ENCODE results near the gene ISY1. TPM values are rescaled to one million over a fixed set of nuclear protein-coding genes. Genes with fewer than 3 reads are reported as not detected.
"Not testable (repeated sequence)": the region's sequence is repeated elsewhere in the genome, so short reads cannot be mapped to it uniquely, and the experiment has no call there.

The ISY1 gene
- total RNA-seq, 1 donor from 2014 or later, result 29.9 TPM

DNA sequence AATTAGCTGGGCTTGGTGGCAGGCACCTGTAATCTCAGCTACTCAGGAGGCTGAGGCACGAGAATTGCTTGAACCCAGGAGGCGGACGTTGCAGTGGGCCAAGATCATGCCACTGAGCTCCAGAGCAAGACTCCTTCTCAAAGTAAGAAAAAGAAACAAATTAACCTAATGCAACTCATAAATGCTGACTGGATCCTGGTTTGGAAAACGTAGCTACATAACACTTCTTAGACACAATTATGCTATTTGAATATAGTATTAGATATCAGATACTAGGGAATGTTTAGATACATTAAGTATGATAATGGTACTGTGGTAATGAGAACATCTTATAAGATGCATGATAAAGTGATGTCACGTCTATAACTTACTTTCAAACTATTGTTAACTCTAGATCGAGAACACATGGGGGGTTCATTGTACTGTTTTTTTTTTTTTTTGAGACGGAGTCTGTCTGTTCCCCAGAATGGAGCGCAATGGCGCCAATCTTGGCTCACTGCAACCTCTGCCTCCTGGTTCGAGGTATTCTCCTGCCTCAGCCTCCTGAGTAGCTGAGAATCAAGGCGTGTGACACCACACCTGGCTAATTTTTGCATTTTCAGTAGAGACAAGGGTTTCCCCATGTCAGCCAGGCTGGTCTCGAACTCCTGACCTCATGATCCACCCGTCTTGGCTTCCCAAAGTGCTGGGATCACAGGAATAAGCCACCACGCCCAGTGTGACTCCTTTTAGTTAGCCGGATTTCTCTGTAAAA lies 5.9 kb upstream of the ISY1 start:
- DNase-seq (ENCODE audit: low read depth), result no peak

DNA sequence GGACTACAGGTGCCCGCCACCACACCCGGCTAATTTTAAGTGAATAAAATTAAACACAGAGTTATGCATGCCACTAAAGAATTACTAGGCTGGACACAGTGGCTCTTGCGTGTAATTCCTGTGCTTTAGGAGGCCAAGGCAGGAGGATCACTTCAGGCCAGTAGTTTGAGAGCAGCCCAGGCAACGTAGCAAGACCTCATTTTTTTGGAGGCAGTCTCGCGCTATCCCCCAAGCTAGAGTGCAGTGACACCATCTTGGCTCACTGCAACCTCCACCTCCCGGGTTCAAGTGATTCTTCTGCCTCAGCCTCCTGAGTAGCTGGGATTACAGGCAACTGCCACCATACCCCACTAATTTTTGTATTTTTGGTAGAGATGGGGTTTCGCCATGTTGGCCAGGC lies 4.7 kb upstream of the ISY1 start:
- DNase-seq (ENCODE audit: low read depth), result not testable (repeated sequence)

DNA sequence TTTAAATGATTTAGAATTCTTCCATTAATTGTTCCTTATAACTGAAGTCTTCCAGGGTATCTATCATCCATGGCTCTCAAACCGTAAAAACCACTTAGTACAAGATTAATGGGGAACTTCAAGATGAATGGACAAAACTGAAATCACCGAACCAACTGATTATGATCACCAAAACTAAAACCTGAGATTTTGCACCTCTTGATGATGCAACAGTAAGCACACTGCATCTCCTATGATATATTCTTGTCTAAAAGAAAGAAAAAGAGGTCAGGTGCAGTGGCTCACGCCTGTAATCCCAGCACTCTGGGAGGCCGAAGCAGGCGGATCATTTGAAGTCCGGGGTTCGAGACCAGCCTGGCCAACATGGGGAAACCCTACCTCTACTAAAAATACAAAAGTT lies 3.6 kb upstream of the ISY1 start:
- no peak for DNase-seq (ENCODE audit: low read depth)

DNA sequence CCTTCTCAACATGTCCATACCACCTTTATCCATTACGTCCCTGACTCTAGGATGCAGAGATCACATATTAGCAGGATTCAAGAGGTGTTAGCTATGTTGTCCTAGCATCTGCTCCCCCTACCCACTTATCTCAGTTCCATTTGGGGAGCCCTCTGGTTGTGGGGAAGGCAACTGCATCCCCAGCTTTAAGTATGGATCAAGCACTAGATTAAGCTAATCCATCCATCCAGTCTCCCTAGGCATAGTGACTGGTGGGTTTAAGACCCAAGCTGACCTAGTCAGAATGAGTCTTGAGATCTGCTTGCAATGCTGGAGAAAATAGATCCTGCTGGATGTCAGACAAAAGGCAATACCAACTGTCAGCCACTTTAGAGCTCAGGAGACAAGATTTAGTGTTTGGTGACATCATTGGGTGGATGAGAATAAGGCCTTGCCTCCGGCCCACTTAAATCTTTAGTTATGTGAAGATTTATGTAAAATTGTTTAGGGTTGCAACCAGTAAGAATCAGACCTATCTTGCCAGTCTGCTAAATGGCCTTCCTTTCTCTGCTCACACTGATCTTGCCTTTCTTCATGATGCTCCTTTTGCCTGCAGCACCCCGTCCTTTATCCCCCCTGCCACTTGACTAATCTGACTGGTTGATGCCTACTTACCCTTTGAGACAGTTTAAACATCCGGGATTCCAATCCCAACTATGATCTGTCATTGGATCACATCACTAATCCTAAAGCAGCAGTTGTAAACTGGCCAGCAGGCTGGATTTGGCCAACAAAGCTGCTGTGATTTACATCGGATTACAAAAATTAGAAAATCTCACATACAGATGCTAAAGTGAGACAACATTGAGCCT lies 2.1 kb upstream of the ISY1 start:
- no peak for DNase-seq (ENCODE audit: low read depth)

DNA sequence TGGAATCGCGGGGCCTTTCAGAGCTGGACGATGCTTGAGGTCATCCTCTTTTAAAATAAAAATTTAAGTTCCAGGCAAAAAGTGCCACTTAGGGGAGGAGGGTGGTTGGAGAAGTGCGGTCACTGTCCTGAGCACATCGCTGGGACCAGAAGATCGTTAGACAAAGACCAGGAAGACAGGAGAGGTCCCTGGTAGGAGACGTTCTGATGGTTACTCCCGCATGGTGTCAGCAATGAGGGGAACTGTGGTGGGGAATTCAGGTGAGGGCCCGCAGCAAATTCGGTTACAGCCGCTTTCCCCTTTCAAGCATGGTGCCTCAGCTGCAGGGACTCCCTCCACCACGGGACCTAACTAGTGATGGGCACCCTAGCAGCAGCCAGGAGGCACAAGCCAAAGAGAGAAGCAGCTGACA lies 1.0 kb upstream of the ISY1 start:
- DNase-seq (ENCODE audit: low read depth), result peak; percentile 47

DNA sequence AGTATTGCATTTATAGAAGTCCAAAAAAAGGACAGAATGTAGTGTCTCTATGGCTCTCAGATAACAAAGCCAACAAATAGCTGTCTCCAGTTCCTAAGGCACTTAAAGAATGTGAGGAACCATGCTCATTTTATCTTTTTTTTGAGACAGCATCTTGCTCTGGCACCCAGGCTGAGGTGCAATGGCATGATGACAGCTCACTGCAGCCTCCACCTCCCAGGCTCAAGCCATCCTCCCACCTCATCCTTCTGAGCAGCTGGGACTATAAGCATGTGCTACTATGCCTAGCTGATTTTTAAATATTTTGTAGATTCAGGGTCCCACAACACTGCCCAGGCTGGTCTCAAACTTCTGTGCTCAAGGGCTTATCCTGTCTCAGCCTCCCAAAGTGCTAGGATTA lies 16.1 kb downstream of the ISY1 start:
- DNase-seq (ENCODE audit: low read depth), result no peak

DNA sequence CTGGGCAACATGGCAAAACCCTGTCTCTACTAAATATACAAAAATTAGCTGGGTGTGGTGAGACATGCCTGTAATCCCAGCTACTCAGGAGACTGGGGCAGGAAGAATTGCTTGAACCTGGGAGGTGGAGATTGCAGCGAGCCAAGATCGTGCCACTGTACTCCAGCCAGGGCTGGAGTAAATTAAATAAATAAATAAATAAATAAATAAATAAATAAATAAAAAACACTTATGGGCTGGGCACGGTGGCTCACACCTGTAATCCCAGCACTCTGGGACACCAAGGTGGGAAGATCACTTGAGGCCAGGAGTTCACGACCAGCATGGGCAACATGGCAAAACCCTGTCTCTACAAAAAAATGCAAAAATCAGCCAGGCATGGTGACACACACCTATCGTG lies 19.9 kb downstream of the ISY1 start:
- DNase-seq (ENCODE audit: low read depth), result not testable (repeated sequence)

DNA sequence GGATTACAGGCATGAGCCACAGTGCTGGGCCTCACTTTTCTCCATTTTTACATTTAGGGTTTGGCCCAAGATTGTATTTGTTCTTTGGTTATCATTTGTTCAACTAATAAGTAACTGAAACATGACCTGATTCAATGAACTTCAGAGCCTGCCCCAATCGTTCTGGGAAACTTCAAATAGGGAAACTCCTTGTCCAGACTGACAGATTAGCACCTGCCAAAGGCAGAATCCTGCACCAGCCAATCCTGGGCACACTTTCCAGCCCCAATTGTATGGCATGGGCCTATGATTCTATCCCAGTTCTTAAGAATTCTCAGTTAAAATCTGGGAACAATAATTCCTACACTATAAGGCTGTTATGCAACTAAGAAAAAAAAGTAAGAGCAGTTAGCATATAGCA lies 21.0 kb downstream of the ISY1 start:
- no peak for DNase-seq (ENCODE audit: low read depth)

DNA sequence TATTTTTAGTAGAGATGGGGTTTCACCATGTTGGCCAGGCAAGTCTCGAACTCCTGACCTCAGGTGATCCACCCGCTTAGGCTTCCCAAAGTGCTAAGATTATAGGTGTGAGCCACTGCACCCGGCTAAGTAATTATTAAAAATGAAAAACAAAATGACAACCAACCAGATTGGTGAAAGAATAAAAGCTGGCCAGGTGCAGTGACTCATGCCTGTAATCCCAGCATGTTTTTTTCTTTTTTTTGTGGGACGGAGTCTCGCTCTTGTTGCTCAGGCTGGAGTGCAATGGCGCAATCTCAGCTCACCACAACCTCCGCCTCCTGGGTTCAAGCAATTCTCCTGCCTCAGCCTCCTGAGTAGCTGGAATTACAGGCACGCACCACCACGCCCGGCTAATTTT lies 24.6 kb downstream of the ISY1 start:
- DNase-seq (ENCODE audit: low read depth), result not testable (repeated sequence)

DNA sequence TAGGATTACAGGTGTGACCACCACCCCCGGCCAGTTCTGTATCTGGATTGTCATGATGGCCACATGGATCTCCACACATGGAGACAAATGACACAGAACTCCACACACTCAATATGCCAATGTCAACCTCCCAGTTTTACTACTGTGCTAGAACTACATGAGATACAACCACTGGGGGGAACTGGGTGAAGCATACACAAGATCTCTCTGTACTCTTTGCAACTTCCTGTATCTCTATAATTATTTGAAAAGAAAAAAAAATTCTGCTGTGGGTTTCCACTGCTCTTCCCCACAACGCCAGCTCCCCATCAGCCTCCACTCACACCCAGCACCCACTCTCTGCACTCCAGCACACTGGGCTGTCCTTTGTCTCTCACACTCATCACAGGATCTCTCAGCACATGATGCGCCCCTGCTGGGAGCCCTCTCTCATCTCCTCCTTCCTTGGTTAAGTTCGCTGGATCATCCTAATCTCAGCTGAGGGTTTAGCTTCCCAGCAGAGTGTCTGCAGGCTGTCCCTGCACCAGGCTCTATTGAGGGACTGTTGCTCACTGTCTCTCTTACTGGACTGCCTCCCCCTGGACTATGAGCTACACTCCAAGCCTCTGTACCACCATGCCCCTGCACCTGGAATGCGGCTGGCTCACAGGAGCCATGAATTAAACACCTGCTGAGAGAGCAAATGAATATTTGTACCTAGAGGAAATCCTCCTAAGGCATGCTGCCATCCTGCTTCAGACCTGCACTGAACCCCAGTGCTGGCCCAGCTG lies 28.6 kb downstream of the ISY1 start:
- DNase-seq (ENCODE audit: low read depth), result no peak

DNA sequence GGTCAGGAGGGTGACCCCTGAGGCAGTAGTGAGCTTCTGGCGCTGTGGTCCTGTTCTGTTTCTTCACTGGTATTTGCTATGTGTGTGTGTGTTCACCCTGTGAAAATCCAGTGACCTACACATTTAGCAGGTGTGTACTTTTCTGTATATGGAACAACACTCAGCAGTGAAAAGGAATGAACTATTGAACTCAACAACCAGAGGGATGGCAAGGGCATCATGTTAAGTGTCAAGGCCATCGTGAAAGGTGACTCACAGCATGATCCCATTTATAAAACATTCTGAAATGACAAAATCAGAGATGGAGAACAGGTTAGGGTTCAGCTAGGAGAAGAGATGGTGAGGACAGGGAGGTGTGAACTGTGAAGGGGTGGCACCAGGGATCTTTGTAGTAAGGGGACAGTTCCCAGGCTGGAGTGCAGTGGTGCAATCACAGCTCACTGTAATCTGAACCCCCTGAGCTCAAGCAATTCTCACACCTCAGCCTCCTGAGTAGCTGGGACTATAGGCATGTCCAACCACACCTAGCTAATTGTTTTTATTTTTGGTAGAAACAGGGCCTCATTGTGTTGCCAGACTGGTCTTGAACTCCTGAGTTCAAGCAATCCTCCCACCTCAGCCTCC lies 29.3 kb downstream of the ISY1 start:
- no peak for DNase-seq (ENCODE audit: low read depth)

DNA sequence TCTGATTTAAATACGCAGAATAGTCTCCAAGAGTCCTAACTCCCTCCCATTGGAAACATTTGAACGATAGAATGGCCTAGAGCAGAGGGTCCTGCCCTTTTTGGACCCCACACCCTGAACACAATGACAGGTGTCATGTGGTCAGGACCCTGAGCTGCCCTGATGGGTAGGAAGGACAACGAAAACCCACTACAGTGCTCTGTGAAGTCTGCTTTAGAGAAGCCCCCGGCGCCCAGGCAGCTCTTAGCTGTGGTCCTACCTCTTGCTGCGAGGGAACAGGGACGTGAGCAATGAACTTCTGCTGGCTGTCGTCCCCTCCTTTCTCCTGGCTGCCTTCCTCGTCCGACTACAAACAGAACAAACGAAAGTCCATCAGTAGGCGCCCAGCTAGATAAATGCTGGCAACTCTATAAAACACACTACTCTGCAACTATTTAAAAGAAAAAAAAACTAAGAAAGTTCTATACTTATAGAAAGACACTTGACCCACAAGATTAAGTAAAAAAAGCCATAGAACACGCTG lies 30.5 kb downstream of the ISY1 start:
- DNase-seq (ENCODE audit: low read depth), result no peak

DNA sequence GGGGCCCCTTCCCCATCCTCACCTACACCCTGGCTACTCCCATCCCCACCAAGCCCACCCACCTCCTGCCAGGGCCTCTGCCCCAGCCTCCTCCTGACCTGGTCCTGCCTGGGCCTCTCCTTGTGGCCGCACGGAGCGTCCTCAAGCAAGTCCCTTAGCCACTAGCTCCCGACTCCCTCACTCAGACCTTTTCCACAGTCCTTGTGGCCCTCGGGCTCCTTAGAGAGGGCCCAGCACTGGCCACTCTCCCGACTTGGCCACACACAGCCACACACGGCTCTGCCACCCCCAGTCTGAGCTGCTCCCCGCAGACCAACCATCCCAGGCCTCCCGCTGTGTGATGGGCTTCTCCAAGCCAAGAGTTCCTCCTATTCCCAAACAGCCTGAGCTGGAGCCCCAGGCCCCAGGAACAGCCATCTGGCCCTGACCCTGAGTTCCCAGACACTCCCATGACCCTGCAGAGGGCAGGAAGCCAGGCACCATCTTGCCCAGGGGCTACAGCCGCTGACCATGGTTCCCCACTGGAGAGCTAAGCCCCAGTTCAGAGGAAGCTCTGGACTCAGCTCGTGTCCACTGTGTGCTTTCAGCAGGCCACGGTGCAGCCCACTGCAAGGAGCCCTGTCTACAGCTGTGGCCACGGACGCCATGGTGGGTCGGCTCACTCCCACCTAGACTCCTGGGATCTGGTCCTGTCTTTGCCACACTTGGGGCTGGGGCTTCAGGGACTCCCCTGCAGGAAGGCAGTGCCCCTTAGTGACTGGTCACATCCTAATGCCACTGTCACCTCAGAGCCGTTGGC lies 32.3 kb downstream of the ISY1 start:
- DNase-seq (ENCODE audit: low read depth), result no peak

DNA sequence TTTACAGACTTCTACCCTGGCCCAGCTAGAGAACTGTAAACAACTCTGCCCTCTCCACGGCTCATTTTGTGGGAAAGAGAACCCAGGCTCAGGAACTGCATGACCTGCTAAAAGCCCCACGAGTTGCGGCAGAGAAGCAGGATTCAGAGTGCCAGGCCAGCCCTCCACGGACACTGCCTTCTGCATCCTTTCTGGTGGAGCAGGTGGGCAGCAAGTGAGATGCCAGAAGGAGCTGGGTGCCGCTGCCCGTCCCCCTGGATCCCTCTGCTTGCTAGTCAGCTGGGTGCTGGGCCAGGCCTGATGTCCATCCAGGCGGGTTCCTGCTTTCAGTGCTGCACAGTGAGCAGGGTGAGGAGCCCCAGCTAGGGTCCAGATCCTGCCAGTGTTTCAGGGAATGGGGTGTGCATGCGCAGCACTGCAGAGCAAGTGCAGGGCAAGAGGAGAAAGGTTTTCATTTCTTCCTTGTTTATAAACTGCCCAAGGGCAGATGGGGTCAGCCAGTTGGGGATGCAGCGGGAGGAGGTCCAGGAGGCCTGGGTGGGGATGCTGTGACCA lies 34.1 kb downstream of the ISY1 start:
- DNase-seq (ENCODE audit: low read depth), result no peak

DNA sequence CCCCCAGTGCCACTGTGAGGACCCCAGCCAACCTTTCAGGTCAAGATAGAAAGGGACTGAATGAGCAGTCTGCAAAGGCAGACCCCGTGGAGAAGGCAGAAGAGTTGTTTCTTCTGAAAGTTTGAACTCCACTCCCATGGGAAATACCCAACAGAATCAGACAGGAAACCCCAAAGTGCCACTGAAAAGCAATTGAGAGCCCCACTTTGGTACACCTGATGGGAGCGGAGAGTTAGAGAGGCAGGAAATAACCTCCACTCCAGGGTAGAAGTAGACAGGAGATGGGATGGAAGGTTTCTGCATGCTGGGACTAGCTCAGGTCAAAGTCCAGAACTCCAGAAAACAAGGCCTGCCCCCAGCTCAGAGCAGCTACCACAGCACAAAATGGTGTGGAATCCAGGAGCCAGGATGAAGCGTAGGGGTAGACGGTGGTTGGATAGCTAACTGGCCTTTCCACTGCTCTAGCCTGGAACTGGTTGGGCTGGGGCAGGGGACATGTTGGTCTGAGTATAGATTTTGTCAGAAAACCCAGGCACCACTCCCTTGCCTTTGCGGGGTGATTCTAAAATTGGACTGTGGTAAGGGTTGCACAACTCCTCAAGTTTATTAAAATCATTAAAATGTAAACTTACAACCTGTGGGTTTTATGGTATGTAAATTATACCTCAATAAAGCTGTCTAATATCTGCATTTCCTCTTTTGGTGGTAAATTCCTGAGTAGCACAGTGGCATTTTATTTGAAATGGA lies 37.4 kb downstream of the ISY1 start:
- no peak for DNase-seq (ENCODE audit: low read depth)

DNA sequence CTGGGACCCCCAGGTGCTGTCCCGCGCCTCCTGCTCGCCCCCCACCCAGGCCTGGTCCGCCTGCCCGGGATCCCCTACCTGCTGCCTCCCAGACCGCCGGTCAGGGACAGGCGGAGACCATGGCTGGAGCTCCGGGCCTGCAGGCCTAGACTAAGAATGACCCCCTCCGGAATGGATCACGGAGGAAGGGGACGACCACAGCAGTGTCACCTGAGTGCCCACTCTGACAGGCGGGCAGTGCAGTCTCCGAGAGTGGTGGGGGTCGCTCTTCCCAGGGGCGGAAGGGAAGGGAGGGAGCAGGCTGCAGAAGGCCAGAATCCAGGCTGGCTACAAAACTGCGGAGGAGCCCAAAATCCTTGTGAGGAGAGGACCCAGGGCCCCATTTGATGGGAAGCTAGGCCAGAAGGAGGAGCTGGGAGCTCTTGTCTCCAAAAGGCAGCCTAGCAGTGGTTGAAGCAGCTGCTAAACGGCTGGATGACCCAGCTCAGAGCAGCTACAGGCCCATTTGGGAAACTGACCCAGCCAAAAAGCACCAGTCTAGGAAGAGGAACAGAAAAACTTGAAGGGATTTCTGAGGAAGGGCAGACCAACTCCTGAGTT lies 38.4 kb downstream of the ISY1 start:
- no peak for DNase-seq (ENCODE audit: low read depth)

DNA sequence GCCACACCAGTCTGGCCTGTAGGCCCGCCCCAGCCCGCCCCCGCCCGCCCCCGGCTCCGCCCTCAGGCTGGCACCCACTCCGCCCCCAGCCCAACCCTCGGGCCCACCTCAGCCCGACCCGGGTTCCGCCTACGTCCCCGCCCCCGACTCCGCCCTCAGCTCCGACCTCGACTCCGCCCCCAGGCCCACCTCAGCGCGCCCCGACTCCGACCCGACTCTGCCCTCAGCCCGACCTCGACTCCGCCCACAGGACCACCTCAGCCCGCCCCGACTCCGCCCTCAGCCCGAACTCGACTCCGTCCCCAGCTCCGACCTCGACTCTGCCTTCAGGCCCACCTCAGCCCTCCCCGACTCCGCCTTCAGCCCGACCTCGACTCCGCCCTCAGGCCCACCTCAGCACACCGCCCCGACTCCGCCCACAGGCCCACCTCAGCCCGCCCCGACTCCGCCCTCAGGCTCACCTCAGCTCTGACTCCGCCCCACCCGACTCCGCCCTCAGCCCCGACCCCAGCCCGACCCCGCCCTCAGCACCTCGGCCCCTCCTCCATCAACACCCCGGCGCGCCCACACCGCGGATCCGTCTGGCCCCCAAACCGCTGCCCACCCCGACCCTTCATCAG lies 39.0 kb downstream of the ISY1 start, which contains the start of gene RAB43:
TSS of gene RAB43 (minus strand) at position 13 of the 620 bp plus-strand sequence. CDS start 315 bp downstream, outside the sequence.
- peak; percentile 76 for DNase-seq (ENCODE audit: low read depth)

All from myocyte (in vitro differentiated cells).